GM12878 (cell line): ENCODE results near the gene KDM3B. TPM values are rescaled to one million over a fixed set of nuclear protein-coding genes. Genes with fewer than 3 reads are reported as not detected.

Experiments
- CHD1 ChIP-seq: IDR thresholded peaks from 2 replicates; pipeline ENCODE4 v1.6.1; 2012; ENCODE audit warnings: low read depth, low read length, improper control_type of control experiment
- EGR1 ChIP-seq, 2 experiments: IDR thresholded peaks; 1 replicate in 1 of 2; 2 replicates in 1 of 2; pipeline ENCODE4 v1.6.1; 2011 to 2012; ENCODE audit warnings: low read depth in 2 of 2, low read length in 2 of 2, borderline replicate concordance in 1 of 2, mild to moderate bottlenecking in 1 of 2, moderate library complexity in 1 of 2
- HDGF ChIP-seq: fragments of 450-650 bp; IDR thresholded peaks from 2 replicates; pipeline ENCODE4 v1.6.1; 2016; ENCODE audit warnings: antibody characterized with exemption
- IKZF1 ChIP-seq: fragments of 450-650 bp; conservative IDR thresholded peaks from 2 replicates; pipeline ENCODE4 v1.6.1; 2017; ENCODE audit warnings: antibody characterized with exemption, mild to moderate bottlenecking
- JUND ChIP-seq: IDR thresholded peaks from 2 replicates; pipeline ENCODE4 v1.6.1; 2012; ENCODE audit warnings: low read depth, mild to moderate bottlenecking, low read length, improper control_type of control experiment, moderate library complexity
- POLR2AphosphoS5 ChIP-seq: IDR thresholded peaks from 2 replicates; pipeline ENCODE4 v1.6.1; 2011; ENCODE audit warnings: mild to moderate bottlenecking, low read length, inconsistent platforms
- RFX5 ChIP-seq: IDR thresholded peaks from 2 replicates; pipeline ENCODE4 v1.6.1; 2011; ENCODE audit warnings: low read depth, low read length, improper control_type of control experiment
- SIN3A ChIP-seq: IDR thresholded peaks from 2 replicates; pipeline ENCODE4 v1.6.1; 2012; ENCODE audit warnings: low read depth, low read length, improper control_type of control experiment
- SMARCA5 ChIP-seq: fragments of 450-650 bp; IDR thresholded peaks from 2 replicates; pipeline ENCODE4 v1.6.1; 2017; ENCODE audit warnings: mild to moderate bottlenecking
- ZNF622 ChIP-seq: fragments of 450-650 bp; IDR thresholded peaks from 2 replicates; pipeline ENCODE4 v1.6.1; 2017; ENCODE audit warnings: mild to moderate bottlenecking, inconsistent platforms
- polyA plus RNA-seq, 11 experiments: library from polyadenylated mRNA; depleted of rRNA in 4 of 11; unstranded in 6 of 11; stranded (reverse) in 5 of 11; fragments of >200 nt; fragmentation: Nextera tagmentation in 4 of 11; fragmentation: Illumina TruSeq in 1 of 11; extraction: Ambion mirVana in 4 of 11; extraction: Trizol in 1 of 11; gene quantifications; 1 replicate in 1 of 11; 2 replicates in 10 of 11; pipeline versions ENCODE4 v1.2.1 to v1.2.3, GENCODE V29; 2011 to 2016; ENCODE audit warnings: inconsistent platforms in 2 of 11, missing spikeins in 2 of 11, low read depth in 1 of 11
- total RNA-seq, 4 experiments: library from RNA; depleted of rRNA in 3 of 4; stranded (reverse); fragments of >200 nt in 3 of 4; fragmentation: Illumina TruSeq in 1 of 4; extraction: Trizol in 1 of 4; gene quantifications; 2 replicates each; pipeline versions ENCODE4 v1.2.1 to v1.2.3, GENCODE V29; 2013 to 2021
- TF ChIP-seq, protein P1 (sequence below): fragments of 450-650 bp; IDR thresholded peaks from 2 replicates; pipeline ENCODE4 v1.6.1; 2016; ENCODE audit warnings: mild to moderate bottlenecking
- TF ChIP-seq, protein P2 (sequence below): fragments of 450-650 bp; IDR thresholded peaks from 2 replicates; pipeline ENCODE4 v1.6.1; 2014; ENCODE audit warnings: mild to moderate bottlenecking
- TF ChIP-seq, protein P3 (sequence below): fragments of 450-650 bp; IDR thresholded peaks from 2 replicates; pipeline ENCODE4 v1.6.1; 2018; ENCODE audit warnings: mild to moderate bottlenecking, low read depth, moderate library complexity; ENCODE audit not compliant: partially characterized antibody
- TF ChIP-seq, protein P4 (sequence below): fragments of 450-650 bp; IDR thresholded peaks from 2 replicates; pipeline ENCODE4 v1.6.1; 2017; ENCODE audit warnings: mild to moderate bottlenecking, moderate library complexity
- TF ChIP-seq, protein P5 (sequence below): IDR thresholded peaks from 2 replicates; pipeline ENCODE4 v1.6.1; 2012; ENCODE audit warnings: mild to moderate bottlenecking, low read depth, low read length

Gene KDM3B
- total and polyA plus RNA-seq, 10 of the 15 experiments (the other 5 are each of a cell fraction or from before 2014, with no cell fraction given), result 8.5 to 45.7 (median 29.0) TPM

DNA sequence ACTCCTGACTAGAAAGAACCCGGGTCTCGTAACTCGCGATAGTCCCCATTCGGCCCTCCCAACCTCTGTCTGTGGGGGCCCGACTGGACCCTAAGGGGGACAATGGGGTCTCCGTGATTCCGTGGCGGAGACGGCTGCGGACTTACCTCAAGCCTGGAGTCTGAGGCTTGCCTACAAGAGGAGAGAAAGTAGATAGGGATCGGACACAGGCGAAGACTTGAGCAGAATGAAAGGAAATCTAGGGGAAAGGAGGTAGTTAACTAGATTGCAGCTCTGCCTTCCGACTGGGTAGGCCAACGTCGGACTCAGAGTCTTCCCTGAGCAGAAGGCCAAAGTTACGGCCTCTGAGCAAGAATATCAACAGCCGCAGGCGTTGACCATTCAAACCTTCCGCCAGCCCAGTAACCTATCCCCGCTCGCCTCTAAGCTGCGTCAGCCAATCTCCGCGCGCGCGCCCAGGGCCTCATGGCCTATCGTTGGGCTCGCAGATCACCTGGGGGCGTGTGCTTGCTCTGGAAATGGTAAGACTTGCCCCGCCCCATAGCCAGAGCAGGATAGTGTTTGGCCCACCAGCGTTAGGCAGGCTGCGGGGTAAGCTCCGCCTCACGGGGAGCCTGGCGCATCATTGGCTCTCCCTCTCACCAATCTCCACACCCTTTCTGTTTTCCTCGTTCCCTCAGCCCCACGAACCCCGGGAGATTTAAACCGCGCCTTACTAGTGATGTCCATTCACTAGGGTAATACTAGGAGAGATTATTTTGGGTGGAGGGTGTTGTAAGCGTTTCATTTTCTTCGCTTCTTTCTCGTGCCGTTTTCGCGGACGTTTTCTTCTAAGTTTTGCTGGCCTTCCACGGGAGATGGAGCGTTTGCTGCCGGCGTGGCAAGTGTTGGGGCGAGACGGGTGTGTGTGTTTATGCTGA is 20.8 kb upstream of the KDM3B start, which contains the start of gene CDC25C (continued):
- TF ChIP-seq, protein P1, sequence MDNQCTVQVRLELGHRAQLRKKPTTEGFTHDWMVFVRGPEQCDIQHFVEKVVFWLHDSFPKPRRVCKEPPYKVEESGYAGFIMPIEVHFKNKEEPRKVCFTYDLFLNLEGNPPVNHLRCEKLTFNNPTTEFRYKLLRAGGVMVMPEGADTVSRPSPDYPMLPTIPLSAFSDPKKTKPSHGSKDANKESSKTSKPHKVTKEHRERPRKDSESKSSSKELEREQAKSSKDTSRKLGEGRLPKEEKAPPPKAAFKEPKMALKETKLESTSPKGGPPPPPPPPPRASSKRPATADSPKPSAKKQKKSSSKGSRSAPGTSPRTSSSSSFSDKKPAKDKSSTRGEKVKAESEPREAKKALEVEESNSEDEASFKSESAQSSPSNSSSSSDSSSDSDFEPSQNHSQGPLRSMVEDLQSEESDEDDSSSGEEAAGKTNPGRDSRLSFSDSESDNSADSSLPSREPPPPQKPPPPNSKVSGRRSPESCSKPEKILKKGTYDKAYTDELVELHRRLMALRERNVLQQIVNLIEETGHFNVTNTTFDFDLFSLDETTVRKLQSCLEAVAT, result peak; percentile 53; the same call in 1 of the 2 replicates
- TF ChIP-seq CHD1 (no peak), SIN3A (peak; percentile 100), HDGF (peak; percentile 97; the same call in 1 of the 2 replicates), RFX5 (0 out of 2 replicates have a peak, but pooled peaks have one; percentile 51), ZNF622 (no peak), POLR2AphosphoS5 (peak; percentile 74), IKZF1 (0 out of 2 replicates have a peak, but pooled peaks have one; percentile 19), EGR1 (IDR thresholded peaks at IDR 0.05; ENCODE audit: borderline replicate concordance in 1 of 2, low read depth in 2 of 2, low read length in 2 of 2) (no peak), JUND (no peak), SMARCA5 (no peak)
- TF ChIP-seq, protein P2, sequence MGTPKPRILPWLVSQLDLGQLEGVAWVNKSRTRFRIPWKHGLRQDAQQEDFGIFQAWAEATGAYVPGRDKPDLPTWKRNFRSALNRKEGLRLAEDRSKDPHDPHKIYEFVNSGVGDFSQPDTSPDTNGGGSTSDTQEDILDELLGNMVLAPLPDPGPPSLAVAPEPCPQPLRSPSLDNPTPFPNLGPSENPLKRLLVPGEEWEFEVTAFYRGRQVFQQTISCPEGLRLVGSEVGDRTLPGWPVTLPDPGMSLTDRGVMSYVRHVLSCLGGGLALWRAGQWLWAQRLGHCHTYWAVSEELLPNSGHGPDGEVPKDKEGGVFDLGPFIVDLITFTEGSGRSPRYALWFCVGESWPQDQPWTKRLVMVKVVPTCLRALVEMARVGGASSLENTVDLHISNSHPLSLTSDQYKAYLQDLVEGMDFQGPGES, result peak; percentile 90
- TF ChIP-seq, protein P3, sequence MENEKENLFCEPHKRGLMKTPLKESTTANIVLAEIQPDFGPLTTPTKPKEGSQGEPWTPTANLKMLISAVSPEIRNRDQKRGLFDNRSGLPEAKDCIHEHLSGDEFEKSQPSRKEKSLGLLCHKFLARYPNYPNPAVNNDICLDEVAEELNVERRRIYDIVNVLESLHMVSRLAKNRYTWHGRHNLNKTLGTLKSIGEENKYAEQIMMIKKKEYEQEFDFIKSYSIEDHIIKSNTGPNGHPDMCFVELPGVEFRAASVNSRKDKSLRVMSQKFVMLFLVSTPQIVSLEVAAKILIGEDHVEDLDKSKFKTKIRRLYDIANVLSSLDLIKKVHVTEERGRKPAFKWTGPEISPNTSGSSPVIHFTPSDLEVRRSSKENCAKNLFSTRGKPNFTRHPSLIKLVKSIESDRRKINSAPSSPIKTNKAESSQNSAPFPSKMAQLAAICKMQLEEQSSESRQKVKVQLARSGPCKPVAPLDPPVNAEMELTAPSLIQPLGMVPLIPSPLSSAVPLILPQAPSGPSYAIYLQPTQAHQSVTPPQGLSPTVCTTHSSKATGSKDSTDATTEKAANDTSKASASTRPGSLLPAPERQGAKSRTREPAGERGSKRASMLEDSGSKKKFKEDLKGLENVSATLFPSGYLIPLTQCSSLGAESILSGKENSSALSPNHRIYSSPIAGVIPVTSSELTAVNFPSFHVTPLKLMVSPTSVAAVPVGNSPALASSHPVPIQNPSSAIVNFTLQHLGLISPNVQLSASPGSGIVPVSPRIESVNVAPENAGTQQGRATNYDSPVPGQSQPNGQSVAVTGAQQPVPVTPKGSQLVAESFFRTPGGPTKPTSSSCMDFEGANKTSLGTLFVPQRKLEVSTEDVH, result no peak
- TF ChIP-seq, protein P4, sequence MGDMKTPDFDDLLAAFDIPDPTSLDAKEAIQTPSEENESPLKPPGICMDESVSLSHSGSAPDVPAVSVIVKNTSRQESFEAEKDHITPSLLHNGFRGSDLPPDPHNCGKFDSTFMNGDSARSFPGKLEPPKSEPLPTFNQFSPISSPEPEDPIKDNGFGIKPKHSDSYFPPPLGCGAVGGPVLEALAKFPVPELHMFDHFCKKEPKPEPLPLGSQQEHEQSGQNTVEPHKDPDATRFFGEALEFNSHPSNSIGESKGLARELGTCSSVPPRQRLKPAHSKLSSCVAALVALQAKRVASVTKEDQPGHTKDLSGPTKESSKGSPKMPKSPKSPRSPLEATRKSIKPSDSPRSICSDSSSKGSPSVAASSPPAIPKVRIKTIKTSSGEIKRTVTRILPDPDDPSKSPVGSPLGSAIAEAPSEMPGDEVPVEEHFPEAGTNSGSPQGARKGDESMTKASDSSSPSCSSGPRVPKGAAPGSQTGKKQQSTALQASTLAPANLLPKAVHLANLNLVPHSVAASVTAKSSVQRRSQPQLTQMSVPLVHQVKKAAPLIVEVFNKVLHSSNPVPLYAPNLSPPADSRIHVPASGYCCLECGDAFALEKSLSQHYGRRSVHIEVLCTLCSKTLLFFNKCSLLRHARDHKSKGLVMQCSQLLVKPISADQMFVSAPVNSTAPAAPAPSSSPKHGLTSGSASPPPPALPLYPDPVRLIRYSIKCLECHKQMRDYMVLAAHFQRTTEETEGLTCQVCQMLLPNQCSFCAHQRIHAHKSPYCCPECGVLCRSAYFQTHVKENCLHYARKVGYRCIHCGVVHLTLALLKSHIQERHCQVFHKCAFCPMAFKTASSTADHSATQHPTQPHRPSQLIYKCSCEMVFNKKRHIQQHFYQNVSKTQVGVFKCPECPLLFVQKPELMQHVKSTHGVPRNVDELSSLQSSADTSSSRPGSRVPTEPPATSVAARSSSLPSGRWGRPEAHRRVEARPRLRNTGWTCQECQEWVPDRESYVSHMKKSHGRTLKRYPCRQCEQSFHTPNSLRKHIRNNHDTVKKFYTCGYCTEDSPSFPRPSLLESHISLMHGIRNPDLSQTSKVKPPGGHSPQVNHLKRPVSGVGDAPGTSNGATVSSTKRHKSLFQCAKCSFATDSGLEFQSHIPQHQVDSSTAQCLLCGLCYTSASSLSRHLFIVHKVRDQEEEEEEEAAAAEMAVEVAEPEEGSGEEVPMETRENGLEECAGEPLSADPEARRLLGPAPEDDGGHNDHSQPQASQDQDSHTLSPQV, result no peak
- TF ChIP-seq, protein P5, sequence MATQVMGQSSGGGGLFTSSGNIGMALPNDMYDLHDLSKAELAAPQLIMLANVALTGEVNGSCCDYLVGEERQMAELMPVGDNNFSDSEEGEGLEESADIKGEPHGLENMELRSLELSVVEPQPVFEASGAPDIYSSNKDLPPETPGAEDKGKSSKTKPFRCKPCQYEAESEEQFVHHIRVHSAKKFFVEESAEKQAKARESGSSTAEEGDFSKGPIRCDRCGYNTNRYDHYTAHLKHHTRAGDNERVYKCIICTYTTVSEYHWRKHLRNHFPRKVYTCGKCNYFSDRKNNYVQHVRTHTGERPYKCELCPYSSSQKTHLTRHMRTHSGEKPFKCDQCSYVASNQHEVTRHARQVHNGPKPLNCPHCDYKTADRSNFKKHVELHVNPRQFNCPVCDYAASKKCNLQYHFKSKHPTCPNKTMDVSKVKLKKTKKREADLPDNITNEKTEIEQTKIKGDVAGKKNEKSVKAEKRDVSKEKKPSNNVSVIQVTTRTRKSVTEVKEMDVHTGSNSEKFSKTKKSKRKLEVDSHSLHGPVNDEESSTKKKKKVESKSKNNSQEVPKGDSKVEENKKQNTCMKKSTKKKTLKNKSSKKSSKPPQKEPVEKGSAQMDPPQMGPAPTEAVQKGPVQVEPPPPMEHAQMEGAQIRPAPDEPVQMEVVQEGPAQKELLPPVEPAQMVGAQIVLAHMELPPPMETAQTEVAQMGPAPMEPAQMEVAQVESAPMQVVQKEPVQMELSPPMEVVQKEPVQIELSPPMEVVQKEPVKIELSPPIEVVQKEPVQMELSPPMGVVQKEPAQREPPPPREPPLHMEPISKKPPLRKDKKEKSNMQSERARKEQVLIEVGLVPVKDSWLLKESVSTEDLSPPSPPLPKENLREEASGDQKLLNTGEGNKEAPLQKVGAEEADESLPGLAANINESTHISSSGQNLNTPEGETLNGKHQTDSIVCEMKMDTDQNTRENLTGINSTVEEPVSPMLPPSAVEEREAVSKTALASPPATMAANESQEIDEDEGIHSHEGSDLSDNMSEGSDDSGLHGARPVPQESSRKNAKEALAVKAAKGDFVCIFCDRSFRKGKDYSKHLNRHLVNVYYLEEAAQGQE, result no peak
